Measurements from ENCODE around the gene XRRA1.

The XRRA1 gene

GRCh38 chr11:74844072-74844471 lies 104.8 kb downstream of the XRRA1 start:
- TF ChIP-seq CTCF (IDR thresholded peaks at IDR 0.05), result no peak
- Histone ChIP-seq H3K9me3 (ENCODE audit: control insufficient read depth, low read length) (no peaks in the 10 kb centered on the region), H3K36me3 (ENCODE audit: control insufficient read depth, insufficient read depth, low read length) (no peaks in the 10 kb centered on the region)

GRCh38 chr11:74842967-74843366 lies 105.9 kb downstream of the XRRA1 start:
- Histone ChIP-seq H3K27ac (no peak overlapping the region), H3K4me2 (ENCODE audit: low read length) (no peak overlapping the region), H3K27me3 (ENCODE audit: control insufficient read depth, insufficient read depth, low read length) (no peaks in the 10 kb centered on the region), H3K4me1 (no peaks in the 10 kb centered on the region), H2AFZ (no peak overlapping the region), H3K4me3 (ENCODE audit: low read depth, low read length) (no peak overlapping the region), H3K9me3 (ENCODE audit: control insufficient read depth, low read length) (no peaks in the 10 kb centered on the region), H3K36me3 (ENCODE audit: control insufficient read depth, insufficient read depth, low read length) (no peaks in the 10 kb centered on the region), H3K9ac (no peak overlapping the region), H3K79me2 (no peaks in the 10 kb centered on the region)
- no peak for TF ChIP-seq CTCF (IDR thresholded peaks at IDR 0.05)

More at GRCh38 chr11:74844072-74844471, 104.8 kb downstream of the XRRA1 start:
- Histone ChIP-seq H3K4me2 (ENCODE audit: low read length) (no peak overlapping the region), H3K27me3 (ENCODE audit: control insufficient read depth, insufficient read depth, low read length) (no peaks in the 10 kb centered on the region), H2AFZ (no peak overlapping the region), H3K4me1 (no peaks in the 10 kb centered on the region), H3K79me2 (no peaks in the 10 kb centered on the region), H3K9ac (no peak overlapping the region), H3K4me3 (ENCODE audit: low read depth, low read length) (no peak overlapping the region), H3K27ac (no peak overlapping the region)

GRCh38 chr11:74840486-74840885 lies 108.4 kb downstream of the XRRA1 start:
- Histone ChIP-seq H3K9me3 (ENCODE audit: control insufficient read depth, low read length) (no peaks in the 10 kb centered on the region), H3K4me2 (ENCODE audit: low read length) (no peak overlapping the region), H3K27me3 (ENCODE audit: control insufficient read depth, insufficient read depth, low read length) (no peaks in the 10 kb centered on the region), H3K36me3 (ENCODE audit: control insufficient read depth, insufficient read depth, low read length) (no peaks in the 10 kb centered on the region), H3K9ac (no peak overlapping the region), H3K4me1 (no peaks in the 10 kb centered on the region), H2AFZ (no peak overlapping the region), H3K4me3 (ENCODE audit: low read depth, low read length) (no peak overlapping the region), H3K79me2 (no peaks in the 10 kb centered on the region), H3K27ac (no peak overlapping the region)
- TF ChIP-seq CTCF (IDR thresholded peaks at IDR 0.05), result no peak

- Histone ChIP-seq H3K79me2 (no peaks in the 10 kb centered on the region), H3K36me3 (ENCODE audit: control insufficient read depth, insufficient read depth, low read length) (no peaks in the 10 kb centered on the region), H3K4me2 (ENCODE audit: low read length) (no peak overlapping the region), H3K9ac (no peak overlapping the region), H3K9me3 (ENCODE audit: control insufficient read depth, low read length) (no peaks in the 10 kb centered on the region), H2AFZ (no peak overlapping the region), H3K27me3 (ENCODE audit: control insufficient read depth, insufficient read depth, low read length) (no peaks in the 10 kb centered on the region), H3K27ac (no peak overlapping the region), H3K4me1 (no peaks in the 10 kb centered on the region), H3K4me3 (ENCODE audit: low read depth, low read length) (no peak overlapping the region)
- TF ChIP-seq CTCF (IDR thresholded peaks at IDR 0.05), result no peak
These were observed 108.9 kb downstream of the XRRA1 start for GRCh38 chr11:74839971-74840370.

GRCh38 chr11:74839446-74839845 lies 109.4 kb downstream of the XRRA1 start:
- H3K9me3 ChIP-seq (ENCODE audit: control insufficient read depth, low read length), result no peaks in the 10 kb centered on the region
- no peak overlapping the region for H3K27ac ChIP-seq
- H3K27me3 ChIP-seq (ENCODE audit: control insufficient read depth, insufficient read depth, low read length), result no peaks in the 10 kb centered on the region
- H3K36me3 ChIP-seq (ENCODE audit: control insufficient read depth, insufficient read depth, low read length), result no peaks in the 10 kb centered on the region
- no peaks in the 10 kb centered on the region for H3K4me1 ChIP-seq
- H3K79me2 ChIP-seq, result no peaks in the 10 kb centered on the region
- H3K9ac ChIP-seq, result no peak overlapping the region
- no peak for TF ChIP-seq CTCF (IDR thresholded peaks at IDR 0.05)
- no peak overlapping the region for H3K4me3 ChIP-seq (ENCODE audit: low read depth, low read length)
- H3K4me2 ChIP-seq (ENCODE audit: low read length), result no peak overlapping the region
- no peak overlapping the region for H2AFZ ChIP-seq
